ENCODE measurements around the gene FOXP2.

The FOXP2 gene

GRCh38 chr7:114740941-114741340 lies 326.3 kb downstream of the FOXP2 start:
- no peak for DNase-seq

DNA sequence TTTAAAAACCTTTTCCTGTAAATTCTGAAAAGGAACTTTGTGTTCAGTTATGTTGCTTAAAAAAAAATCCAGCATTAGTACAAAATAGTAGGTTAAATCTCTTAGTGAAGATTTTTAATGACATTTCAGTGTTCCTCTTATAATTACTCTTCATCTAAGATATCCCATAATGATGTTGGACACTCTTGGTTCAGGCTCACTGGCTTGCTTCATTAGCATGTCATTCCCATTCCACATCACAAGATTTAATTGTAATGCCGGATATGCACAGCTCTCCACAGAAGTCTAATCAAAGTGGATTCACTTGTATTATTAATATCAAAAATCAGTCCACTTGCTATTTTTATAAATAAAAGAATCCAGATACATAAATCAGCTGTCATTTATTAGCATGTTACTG lies 327.3 kb downstream of the FOXP2 start:
- no peak for DNase-seq
